ENCODE results near the gene PDYN.

GRCh38 chr20:1979106-1979778, 14.6 kb downstream of the PDYN start:
- TF ChIP-seq MYNN (IDR thresholded peaks at IDR 0.05): no peak
- TF ChIP-seq MYNN (CRISPR knock-in tag; IDR thresholded peaks at IDR 0.05): no peak
- TF ChIP-seq ZNF24 (IDR thresholded peaks at IDR 0.05): no peak
- no peak for TF ChIP-seq MCM3 (IDR thresholded peaks at IDR 0.05)
- TF ChIP-seq NFYB (IDR thresholded peaks at IDR 0.05; ENCODE audit: extremely low read depth, insufficient read length): no peak
- no peak for TF ChIP-seq ATF3 (IDR thresholded peaks at IDR 0.05)
- no peak for TF ChIP-seq ATF3 (CRISPR knock-in tag; conservative IDR thresholded peaks at IDR 0.05)
- no peak for TF ChIP-seq RB1 (IDR thresholded peaks at IDR 0.05; ENCODE audit: low read depth)
- TF ChIP-seq MAFF (IDR thresholded peaks at IDR 0.05; ENCODE audit: low read length): no peak
- no peak for TF ChIP-seq ZNF561 (CRISPR knock-in tag; conservative IDR thresholded peaks at IDR 0.05)
- TF ChIP-seq PTRF (tag; IDR thresholded peaks at IDR 0.05): no peak
- TF ChIP-seq THRAP3 (IDR thresholded peaks at IDR 0.05; ENCODE audit: borderline replicate concordance): no peak
- no peak for TF ChIP-seq TBL1XR1 (IDR thresholded peaks at IDR 0.05; ENCODE audit: low read length in 2 of 2)

Data from K562 (cell line).